PFSK-1 (cell line): ENCODE measurements around the gene ZNF654.

ENCODE experiments used
- FOXP2 ChIP-seq: optimal IDR thresholded peaks from 2 replicates; pipeline ENCODE3; 2011; ENCODE audit warnings: borderline replicate concordance, control low read depth, inconsistent platforms; ENCODE audit not compliant: insufficient read depth; ENCODE audit errors: extremely low read length, extremely low read depth
- POLR2AphosphoS5 ChIP-seq: IDR thresholded peaks from 2 replicates; pipeline ENCODE4 v1.6.1; 2012; ENCODE audit warnings: low read depth, mild to moderate bottlenecking, control low read depth, low read length, moderate library complexity
- SIN3A ChIP-seq: IDR thresholded peaks from 2 replicates; pipeline ENCODE4 v1.6.1; 2012; ENCODE audit warnings: mild to moderate bottlenecking, low read length, moderate library complexity, borderline replicate concordance; ENCODE audit not compliant: insufficient read depth
- TAF1 ChIP-seq: IDR thresholded peaks from 2 replicates; pipeline ENCODE4 v1.6.1; 2012; ENCODE audit warnings: low read length, control low read depth, borderline replicate concordance; ENCODE audit not compliant: insufficient read depth
- TF ChIP-seq, protein P1 (sequence below), 2 experiments: IDR thresholded peaks; 2 replicates each; pipeline versions ENCODE4 v1.6.1 to v1.8.0; 2011 to 2012; ENCODE audit warnings: low read depth in 2 of 2, low read length in 2 of 2, control low read depth in 1 of 2, inconsistent platforms in 1 of 2, mild to moderate bottlenecking in 1 of 2, moderate library complexity in 1 of 2; ENCODE audit not compliant: insufficient read depth in 1 of 2

DNA sequence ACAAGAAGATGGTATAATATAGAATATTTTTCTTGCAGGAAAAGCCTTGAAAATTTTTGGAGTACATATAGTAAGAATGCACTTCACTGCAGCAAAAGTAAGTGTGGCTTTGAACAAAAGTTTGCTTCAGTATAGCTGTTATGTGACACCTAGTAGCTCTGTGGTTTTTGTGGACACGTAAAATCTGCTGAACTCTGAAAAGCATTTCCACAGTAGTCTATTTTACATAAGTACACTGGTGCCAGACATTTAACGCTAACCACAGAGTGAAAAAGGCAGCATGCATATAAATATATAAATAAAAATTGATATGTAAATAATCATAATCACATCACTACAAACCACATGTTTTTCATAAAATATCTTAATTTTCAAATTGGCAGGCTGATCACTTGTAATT is 40.0 kb upstream of the ZNF654 start:
- TF ChIP-seq POLR2AphosphoS5 = no peak
- TF ChIP-seq, protein P1, sequence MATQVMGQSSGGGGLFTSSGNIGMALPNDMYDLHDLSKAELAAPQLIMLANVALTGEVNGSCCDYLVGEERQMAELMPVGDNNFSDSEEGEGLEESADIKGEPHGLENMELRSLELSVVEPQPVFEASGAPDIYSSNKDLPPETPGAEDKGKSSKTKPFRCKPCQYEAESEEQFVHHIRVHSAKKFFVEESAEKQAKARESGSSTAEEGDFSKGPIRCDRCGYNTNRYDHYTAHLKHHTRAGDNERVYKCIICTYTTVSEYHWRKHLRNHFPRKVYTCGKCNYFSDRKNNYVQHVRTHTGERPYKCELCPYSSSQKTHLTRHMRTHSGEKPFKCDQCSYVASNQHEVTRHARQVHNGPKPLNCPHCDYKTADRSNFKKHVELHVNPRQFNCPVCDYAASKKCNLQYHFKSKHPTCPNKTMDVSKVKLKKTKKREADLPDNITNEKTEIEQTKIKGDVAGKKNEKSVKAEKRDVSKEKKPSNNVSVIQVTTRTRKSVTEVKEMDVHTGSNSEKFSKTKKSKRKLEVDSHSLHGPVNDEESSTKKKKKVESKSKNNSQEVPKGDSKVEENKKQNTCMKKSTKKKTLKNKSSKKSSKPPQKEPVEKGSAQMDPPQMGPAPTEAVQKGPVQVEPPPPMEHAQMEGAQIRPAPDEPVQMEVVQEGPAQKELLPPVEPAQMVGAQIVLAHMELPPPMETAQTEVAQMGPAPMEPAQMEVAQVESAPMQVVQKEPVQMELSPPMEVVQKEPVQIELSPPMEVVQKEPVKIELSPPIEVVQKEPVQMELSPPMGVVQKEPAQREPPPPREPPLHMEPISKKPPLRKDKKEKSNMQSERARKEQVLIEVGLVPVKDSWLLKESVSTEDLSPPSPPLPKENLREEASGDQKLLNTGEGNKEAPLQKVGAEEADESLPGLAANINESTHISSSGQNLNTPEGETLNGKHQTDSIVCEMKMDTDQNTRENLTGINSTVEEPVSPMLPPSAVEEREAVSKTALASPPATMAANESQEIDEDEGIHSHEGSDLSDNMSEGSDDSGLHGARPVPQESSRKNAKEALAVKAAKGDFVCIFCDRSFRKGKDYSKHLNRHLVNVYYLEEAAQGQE (IDR thresholded peaks at IDR 0.05; ENCODE audit: insufficient read depth in 1 of 2, low read depth in 2 of 2, low read length in 2 of 2) = no peak
- TF ChIP-seq SIN3A = no peak
- no peak for TF ChIP-seq TAF1
- no peak for TF ChIP-seq FOXP2
